DLD1 (cell line): ENCODE measurements around the gene TMEM176A.
"Not testable (repeated sequence)": the region's sequence is repeated elsewhere in the genome, so short reads cannot be mapped to it uniquely, and the experiment has no call there.

ENCODE experiments used
- in situ Hi-C: cut with HindIII; loops from 2 replicates; pipeline ENCODE4 v1.10.0; 2017; ENCODE audit warnings: low sequenced_read_pairs

The TMEM176A gene

GRCh38 chr7:150807616-150808438 lies 7.3 kb downstream of the TMEM176A start:
- in situ Hi-C loops, result not testable (repeated sequence)

GRCh38 chr7:150814328-150815001 lies 13.9 kb downstream of the TMEM176A start:
- in situ Hi-C loops, result no loop called here

GRCh38 chr7:150818971-150819370 lies 18.4 kb downstream of the TMEM176A start:
- in situ Hi-C loops, result no loop called here

- in situ Hi-C loops, result no loop called here
Observed at GRCh38 chr7:150820148-150820547, 19.6 kb downstream of the TMEM176A start.

GRCh38 chr7:150820578-150821198 lies 20.1 kb downstream of the TMEM176A start:
- in situ Hi-C loops, result no loop called here

- in situ Hi-C loops, result no loop called here
Observed at GRCh38 chr7:150823043-150823442, 22.5 kb downstream of the TMEM176A start.

- in situ Hi-C loops, result no loop called here
Observed at GRCh38 chr7:150823484-150824126, 23.0 kb downstream of the TMEM176A start.

GRCh38 chr7:150824379-150825177 lies 24.0 kb downstream of the TMEM176A start:
- in situ Hi-C loops, result no loop called here

- in situ Hi-C loops, result no loop called here
Observed at GRCh38 chr7:150826061-150826849, 25.7 kb downstream of the TMEM176A start.

GRCh38 chr7:150828384-150828783 lies 27.8 kb downstream of the TMEM176A start:
- in situ Hi-C loops, result no loop called here

GRCh38 chr7:150829426-150829825 lies 28.9 kb downstream of the TMEM176A start:
- in situ Hi-C loops, result no loop called here

- in situ Hi-C loops, result no loop called here
Observed at GRCh38 chr7:150830937-150831336, 30.4 kb downstream of the TMEM176A start.

- in situ Hi-C loops, result no loop called here
Observed at GRCh38 chr7:150831851-150832250, 31.3 kb downstream of the TMEM176A start.

- in situ Hi-C loops, result no loop called here
Observed at GRCh38 chr7:150835019-150835418, 34.5 kb downstream of the TMEM176A start.

- in situ Hi-C loops, result no loop called here
Observed at GRCh38 chr7:150835702-150836280, 35.2 kb downstream of the TMEM176A start.

GRCh38 chr7:150838965-150839650 lies 38.5 kb downstream of the TMEM176A start:
- in situ Hi-C loops, result no loop called here

GRCh38 chr7:150842018-150842417 lies 41.4 kb downstream of the TMEM176A start:
- in situ Hi-C loops, result no loop called here

GRCh38 chr7:150842716-150843115 lies 42.1 kb downstream of the TMEM176A start:
- in situ Hi-C loops, result no loop called here

GRCh38 chr7:150845421-150845861 lies 44.9 kb downstream of the TMEM176A start:
- in situ Hi-C loops, result no loop called here
